Right atrium auricular region (tissue), 2 donors: ENCODE results near the gene MORC2. TPM values are rescaled to one million over a fixed set of nuclear protein-coding genes. Genes with fewer than 3 reads are reported as not detected.

Experiments
- DNase-seq: peaks from one replicate; pipeline ENCODE4 v3.0.0-alpha.2; 2019; ENCODE audit warnings: low spot score
- H3K27ac ChIP-seq, 2 donors: fragments of 200-600 bp; sonication (generic); 1 replicate in 1 of 2; 2 replicates in 1 of 2; pipeline ENCODE4 v1.5.1; 2016 to 2019
- H3K27me3 ChIP-seq, 2 donors: fragments of 200-600 bp; sonication (generic); one replicate each; pipeline versions ENCODE4 v1.5.1 to v1.6.0; 2017 to 2019
- H3K36me3 ChIP-seq: fragments of 200-600 bp; sonication (generic); one replicate; pipeline ENCODE4 v1.5.1; 2016
- H3K4me1 ChIP-seq, 2 donors: fragments of 200-600 bp; sonication (generic); one replicate each; pipeline versions ENCODE4 v1.5.1 to v1.6.0; 2017 to 2019
- H3K4me3 ChIP-seq, 2 donors: fragments of 200-600 bp; sonication (generic); 1 replicate in 1 of 2; 2 replicates in 1 of 2; pipeline ENCODE4 v1.5.1; 2017 to 2019; ENCODE audit warnings: mild to moderate bottlenecking in 1 of 2, moderate library complexity in 1 of 2
- H3K9me3 ChIP-seq, 2 donors: fragments of 200-600 bp; sonication (generic); one replicate each; pipeline ENCODE4 v1.5.1; 2019
- CTCF ChIP-seq, 2 donors: fragments of 200-600 bp; sonication (generic); IDR thresholded peaks; one replicate each; pipeline ENCODE4 v1.5.1; 2019; ENCODE audit warnings: antibody characterized with exemption in 2 of 2
- total RNA-seq, 2 donors: library from RNA; depleted of rRNA; stranded (reverse); fragments of >200 nt; gene quantifications; one replicate each; pipeline ENCODE4 v1.1.0, GENCODE V29; 2016

MORC2 gene
- total RNA-seq, 2 donors from 2014 or later: 20.1 to 21.0 TPM

DNA sequence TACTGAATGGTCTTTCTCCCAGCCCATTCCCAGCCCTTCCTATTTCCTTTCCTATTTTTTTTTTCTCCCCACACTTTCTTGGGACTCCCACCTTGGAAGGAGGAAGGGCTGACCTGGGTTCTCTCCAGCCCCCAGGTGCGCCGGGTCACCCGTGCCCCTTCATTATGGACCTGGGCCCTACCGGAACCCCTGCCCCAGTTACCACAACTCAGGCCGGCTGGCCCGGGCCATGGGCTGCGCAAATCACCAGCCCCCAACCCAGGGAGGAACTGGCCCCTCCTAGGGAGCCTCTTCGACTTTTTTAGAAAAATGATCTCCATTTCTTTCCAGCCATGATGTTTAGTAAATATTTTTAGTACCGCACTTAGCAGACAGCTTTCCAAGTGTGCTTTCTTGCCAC is 62.2 kb downstream of the MORC2 start:
- Histone ChIP-seq H3K4me1 (no peaks in the 10 kb centered on the region), H3K36me3 (no peaks in the 10 kb centered on the region), H3K4me3 (no peak overlapping the region), H3K27ac (no peak overlapping the region), H3K9me3 (no peaks in the 10 kb centered on the region), H3K27me3 (no peaks in the 10 kb centered on the region)
- no peak for TF ChIP-seq CTCF (IDR thresholded peaks at IDR 0.05)
- no peak for DNase-seq

GRCh38 chr22:30905696-30906341 is 62.8 kb downstream of the MORC2 start:
- no peak overlapping the region for H3K27ac ChIP-seq
- H3K9me3 ChIP-seq: no peaks in the 10 kb centered on the region
- H3K4me3 ChIP-seq: no peak overlapping the region
- H3K36me3 ChIP-seq: no peaks in the 10 kb centered on the region
- no peak for DNase-seq
- no peaks in the 10 kb centered on the region for H3K27me3 ChIP-seq
- no peak for TF ChIP-seq CTCF (IDR thresholded peaks at IDR 0.05)
- H3K4me1 ChIP-seq: no peaks in the 10 kb centered on the region

DNA sequence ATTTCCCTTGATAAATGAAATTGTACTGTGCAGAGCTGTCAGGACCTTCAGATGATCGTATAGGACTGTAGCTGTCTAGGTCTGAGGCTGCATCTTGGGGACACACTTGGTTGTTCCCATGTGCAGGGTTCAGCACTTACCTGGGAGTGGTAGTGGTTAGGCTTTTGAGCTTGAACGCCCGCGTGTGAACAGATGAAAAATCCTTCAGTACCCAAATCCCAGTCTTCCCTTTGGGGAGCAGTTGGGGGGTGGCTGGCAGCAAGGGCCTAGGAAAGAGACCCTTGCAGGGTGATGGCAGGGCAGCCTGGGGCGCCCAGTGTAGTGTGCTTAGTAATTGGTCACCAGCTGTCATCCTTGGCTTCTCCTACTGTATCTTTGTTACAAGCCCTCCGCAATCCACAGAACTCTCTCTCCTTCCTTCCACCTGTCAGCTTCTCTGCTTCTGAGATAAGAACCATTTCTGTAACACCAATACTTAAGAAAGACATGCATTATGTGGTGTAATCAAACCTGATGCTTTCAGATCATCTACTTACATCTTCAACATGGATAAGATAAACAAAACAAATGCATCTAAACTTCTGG is 64.6 kb downstream of the MORC2 start:
- Histone ChIP-seq H3K27me3 (no peaks in the 10 kb centered on the region), H3K4me1 (no peaks in the 10 kb centered on the region), H3K4me3 (no peak overlapping the region), H3K9me3 (peaks cover 0 to 15% of the 10 kb centered on the region in 2 donors), H3K27ac (no peak overlapping the region), H3K36me3 (no peaks in the 10 kb centered on the region)
- TF ChIP-seq CTCF (IDR thresholded peaks at IDR 0.05): no peak
- DNase-seq: no peak

DNA sequence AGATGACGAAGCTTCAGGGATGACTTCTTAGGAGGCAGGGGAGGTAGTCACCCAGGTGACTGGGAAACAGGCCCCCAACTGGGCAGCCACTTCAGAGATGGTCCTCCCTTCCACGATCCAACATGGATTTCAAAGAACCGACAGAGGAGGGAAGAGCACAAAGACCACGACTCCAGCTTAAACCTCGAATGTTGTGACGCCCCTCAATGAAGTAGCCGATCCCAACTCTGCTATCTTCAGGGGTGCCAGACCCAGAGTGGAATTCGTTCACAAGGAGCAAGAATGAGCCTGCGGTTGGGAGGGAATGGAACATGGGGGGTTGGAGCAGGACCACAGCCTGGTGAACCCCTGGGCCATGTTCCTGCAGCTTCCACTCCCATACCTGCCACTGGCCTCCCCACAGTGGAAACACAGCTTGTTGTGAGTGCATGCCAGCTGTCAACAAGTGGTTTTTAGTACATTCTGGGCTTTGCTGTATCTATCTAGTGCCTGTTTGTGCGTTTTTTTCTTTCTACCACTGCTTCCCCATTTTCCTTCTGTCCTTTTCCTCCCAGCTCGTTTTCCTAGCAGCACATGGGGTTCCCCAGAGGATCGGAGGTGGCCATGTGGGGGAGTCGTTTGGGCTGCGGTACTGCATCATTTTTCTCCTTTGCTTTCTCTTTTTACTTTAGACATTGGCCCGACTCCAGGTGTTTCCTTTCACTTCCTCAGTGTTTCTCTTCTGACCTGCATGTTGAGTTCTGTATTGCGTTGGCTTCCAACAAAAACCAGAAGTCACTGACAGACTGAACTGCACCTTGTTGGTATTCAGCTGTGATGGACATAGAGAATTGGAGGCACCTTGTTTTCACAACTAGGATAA is 65.8 kb downstream of the MORC2 start:
- H3K4me3 ChIP-seq: no peak overlapping the region
- no peak for DNase-seq
- no peaks in the 10 kb centered on the region for H3K27me3 ChIP-seq
- H3K36me3 ChIP-seq: no peaks in the 10 kb centered on the region
- no peak overlapping the region for H3K27ac ChIP-seq
- peaks cover 0 to 23% of the 10 kb centered on the region in 2 donors for H3K9me3 ChIP-seq
- no peak for TF ChIP-seq CTCF (IDR thresholded peaks at IDR 0.05)
- H3K4me1 ChIP-seq: no peaks in the 10 kb centered on the region

GRCh38 chr22:30894371-30894740 is 74.2 kb downstream of the MORC2 start:
- peaks cover 1% of the 10 kb centered on the region for H3K36me3 ChIP-seq

More at GRCh38 chr22:30894371-30894740, 74.2 kb downstream of the MORC2 start:
- no peaks in the 10 kb centered on the region for H3K27me3 ChIP-seq
- no peak for DNase-seq
- no peak overlapping the region for H3K27ac ChIP-seq
- H3K9me3 ChIP-seq: peaks cover 0 to 12% of the 10 kb centered on the region in 2 donors
- TF ChIP-seq CTCF (IDR thresholded peaks at IDR 0.05): no peak
- H3K4me3 ChIP-seq: no peak overlapping the region
- no peaks in the 10 kb centered on the region for H3K4me1 ChIP-seq
